Iris pigment epithelial cell (primary cell): ENCODE results near the gene SLC9C2.
"Not testable (repeated sequence)": the region's sequence is repeated elsewhere in the genome, so short reads cannot be mapped to it uniquely, and the experiment has no call there.

ENCODE experiments used
- DNase-seq: peaks from one replicate; pipeline ENCODE4 v3.0.0-alpha.2; 2011; ENCODE audit warnings: low read depth

Gene SLC9C2

GRCh38 chr1:173580071-173580470 lies 22.8 kb downstream of the SLC9C2 start:
- no peak for DNase-seq

GRCh38 chr1:173573596-173573995 lies 29.3 kb downstream of the SLC9C2 start:
- peak; percentile 29 for DNase-seq

DNA sequence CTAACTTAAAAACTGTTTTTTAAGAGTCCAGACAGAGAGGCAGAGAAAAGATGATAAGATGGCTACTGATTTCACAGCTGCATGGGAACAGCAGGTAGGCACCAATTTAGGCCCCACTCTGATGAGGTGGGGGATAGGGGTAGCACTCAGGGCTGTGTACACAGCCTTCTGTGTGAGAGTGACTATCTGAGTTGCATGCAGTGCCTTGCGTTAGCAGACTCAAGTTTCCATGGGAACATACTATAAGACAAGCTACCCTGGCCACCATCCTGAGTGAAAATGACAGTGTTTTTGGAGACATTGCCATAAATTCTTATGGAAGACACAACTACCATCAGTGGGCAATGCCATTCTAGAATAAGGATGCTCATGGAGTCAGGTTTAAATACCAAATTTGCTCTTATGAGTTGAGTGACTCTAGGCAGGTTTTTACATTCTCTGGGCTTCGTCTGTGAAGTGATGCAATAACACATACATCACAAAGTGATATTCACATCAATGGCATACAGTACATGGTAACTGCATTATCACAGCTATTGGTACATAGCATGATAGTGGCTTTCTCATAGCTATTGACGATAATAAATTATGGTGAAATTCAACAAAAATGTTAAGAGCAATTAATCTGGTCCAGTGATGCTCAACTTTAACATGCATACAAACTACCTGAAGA lies 30.5 kb downstream of the SLC9C2 start:
- DNase-seq: no peak

- DNase-seq: no peak
Measured at GRCh38 chr1:173570370-173571007, 32.4 kb downstream of the SLC9C2 start.

- DNase-seq: no peak
Measured at GRCh38 chr1:173568483-173568882, 34.4 kb downstream of the SLC9C2 start.

DNA sequence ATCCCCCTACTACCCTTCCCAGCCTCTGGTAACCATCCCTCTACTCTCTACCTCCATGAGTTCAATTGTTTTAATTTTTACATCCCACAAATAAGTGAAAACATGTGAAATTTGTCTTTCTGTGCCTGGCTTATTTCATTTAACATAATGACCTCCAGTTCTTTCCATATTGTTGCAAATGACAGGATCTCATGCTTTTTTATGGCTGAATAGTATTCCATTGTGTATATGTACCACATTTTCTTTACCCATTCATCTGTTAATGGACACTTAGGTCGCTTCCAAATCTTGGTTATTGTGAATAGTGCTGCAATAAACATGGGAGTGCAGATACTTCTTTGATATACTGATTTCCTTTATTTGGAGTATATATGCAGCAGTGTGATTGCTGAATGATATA lies 39.0 kb downstream of the SLC9C2 start:
- not testable (repeated sequence) for DNase-seq

GRCh38 chr1:173562813-173563212 lies 40.1 kb downstream of the SLC9C2 start:
- DNase-seq: no peak

DNA sequence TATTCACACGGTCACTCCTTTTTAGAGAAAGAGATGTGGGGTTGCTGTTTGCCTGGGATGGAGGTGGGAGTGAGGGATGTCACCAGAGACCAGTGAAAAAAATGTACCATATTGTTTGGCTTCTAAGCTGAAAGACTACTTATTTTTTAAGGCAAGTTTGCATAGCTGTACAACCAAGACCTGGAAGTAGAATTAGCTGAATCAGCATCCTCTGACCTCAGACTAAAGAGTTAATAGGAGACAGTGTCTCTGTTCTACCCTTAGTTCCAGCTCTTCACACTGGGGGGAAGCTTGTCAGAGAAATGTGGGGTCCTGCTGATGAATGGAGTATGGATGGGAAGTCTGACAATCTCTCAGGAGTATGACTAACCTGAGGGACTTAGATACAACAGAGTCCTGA lies 41.6 kb downstream of the SLC9C2 start:
- DNase-seq: no peak

- no peak for DNase-seq
Measured at GRCh38 chr1:173560285-173560880, 42.5 kb downstream of the SLC9C2 start.

GRCh38 chr1:173555651-173556305 lies 47.1 kb downstream of the SLC9C2 start:
- no peak for DNase-seq

DNA sequence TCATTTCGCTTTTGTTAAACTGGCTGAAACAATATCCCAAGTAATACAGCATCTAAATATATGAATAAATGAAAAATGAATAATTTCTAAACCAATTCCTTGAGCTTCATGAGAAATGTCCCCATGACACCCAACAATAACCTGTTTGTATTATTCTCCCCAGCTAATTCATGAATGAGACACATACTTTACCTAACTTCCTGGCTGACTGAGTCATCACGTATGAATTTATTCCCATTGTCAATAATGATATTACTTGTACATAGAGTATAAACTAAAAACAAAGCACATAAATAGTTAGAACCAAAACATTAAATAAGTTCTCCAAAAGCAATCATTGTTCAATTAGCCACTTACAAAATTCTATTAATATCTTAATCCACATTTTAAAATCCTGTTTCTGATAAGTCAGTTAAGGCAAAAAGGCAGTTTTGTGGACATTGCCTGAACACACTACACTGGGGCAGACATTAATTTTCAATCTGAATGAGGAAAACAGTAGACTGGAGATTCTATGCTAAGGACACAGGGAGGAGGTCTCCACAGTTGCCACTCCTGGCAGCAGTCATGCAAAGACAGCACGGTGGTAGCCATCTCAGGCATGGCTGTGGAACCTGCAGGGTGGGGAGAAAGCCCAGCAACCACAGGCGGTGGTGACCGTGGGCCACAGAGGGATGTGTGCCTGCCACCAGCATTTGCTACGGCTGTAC lies 48.2 kb downstream of the SLC9C2 start:
- peak; percentile 6 for DNase-seq

DNA sequence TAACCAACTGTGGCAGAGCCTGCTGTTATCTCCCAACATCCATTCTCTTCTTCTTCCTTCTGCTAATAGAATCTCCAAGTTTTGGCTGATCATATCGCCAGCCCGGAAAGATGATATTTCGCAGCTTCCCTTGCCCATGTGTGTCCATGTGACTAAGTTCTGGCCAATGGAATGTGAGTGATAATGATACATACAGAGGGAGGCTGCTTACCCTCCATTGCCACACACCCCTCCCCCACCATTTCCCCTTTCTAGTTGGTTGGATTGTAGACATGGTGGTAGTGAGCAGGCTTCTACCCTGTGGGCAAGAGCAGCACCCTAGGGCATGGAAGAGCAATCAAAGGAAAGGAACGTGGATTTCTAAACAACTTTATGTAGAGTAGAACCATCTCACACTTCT lies 48.8 kb downstream of the SLC9C2 start:
- DNase-seq: no peak

GRCh38 chr1:173553312-173553711 lies 49.6 kb downstream of the SLC9C2 start:
- no peak for DNase-seq

DNA sequence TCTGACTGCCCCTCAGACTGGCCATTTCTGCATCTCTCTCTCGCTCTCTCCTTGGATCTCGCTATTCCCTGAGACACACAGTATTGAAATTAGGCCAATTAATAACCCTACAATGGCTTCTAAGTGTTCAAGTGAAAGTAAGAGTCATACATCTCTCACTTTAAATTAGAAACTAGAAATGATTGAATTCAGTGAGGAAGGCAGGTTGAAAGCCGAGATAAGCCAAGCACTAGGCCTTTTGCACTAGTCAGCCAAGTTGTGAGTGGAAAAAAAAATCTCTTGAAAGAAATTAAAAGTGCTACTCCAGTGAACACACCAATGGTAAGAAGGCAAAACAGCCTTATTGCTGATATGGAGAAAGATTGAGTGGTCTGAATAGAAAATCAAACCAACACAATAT lies 51.2 kb downstream of the SLC9C2 start:
- no peak for DNase-seq

- no peak for DNase-seq
Measured at GRCh38 chr1:173549813-173550212, 53.1 kb downstream of the SLC9C2 start.

- DNase-seq: no peak
Measured at GRCh38 chr1:173545688-173546087, 57.2 kb downstream of the SLC9C2 start.

DNA sequence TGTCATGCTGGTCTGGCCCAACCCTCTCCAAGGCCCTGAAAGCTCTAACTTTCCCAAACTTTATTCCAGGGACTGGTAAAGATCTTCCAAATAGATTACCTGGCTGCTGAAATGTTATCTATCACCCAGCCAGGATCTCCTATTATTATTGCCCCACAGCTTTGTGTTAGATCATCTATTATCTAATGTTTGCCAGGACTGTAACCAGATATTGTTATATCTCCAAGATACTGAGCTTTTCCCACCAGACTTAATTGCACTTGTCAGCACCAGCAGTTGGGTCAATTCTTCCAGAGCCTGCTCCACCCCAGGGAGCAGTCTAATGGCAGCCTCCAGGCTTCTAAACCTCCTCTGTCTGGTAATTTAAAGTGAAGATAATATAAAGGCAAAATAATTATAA lies 66.6 kb downstream of the SLC9C2 start:
- no peak for DNase-seq

GRCh38 chr1:173532237-173532636 lies 70.6 kb downstream of the SLC9C2 start:
- no peak for DNase-seq

GRCh38 chr1:173530795-173531693 lies 71.8 kb downstream of the SLC9C2 start:
- DNase-seq: no peak

- DNase-seq: no peak
Measured at GRCh38 chr1:173529106-173529505, 73.8 kb downstream of the SLC9C2 start.

DNA sequence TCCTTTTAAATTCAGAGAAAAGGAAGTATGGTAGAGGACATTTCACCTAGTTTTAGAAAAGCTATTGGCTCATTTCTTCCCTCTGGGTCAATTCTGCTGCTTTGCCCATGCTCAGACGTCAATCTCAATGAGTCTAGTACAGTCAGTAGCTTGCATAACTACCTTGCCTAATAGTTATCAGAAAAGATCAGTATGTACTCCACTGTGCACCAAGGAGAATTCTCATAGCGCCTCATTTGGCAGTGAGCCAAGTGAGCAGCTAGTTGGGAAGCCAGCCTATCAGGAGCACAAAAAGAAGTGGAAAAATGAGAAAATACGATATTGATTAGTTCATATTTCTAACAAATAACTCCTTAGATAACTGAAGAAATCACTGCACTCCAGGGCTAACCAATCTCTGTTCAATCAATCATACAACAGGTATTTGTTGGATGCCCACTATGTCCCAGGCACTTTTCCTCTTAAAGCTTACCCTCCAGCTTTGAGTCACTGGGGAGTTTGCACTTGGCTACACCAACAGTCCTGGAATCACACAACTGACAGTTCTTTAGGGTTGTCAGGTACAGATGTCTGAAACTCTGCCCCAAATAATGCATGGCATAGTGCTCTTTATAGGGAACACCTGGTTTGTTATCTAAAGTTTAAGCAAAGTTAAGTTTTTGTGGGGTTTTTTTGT lies 75.6 kb downstream of the SLC9C2 start:
- peak; percentile 91 for DNase-seq
